Measurements from ENCODE around the gene OR1J1. TPM values are rescaled to one million over a fixed set of nuclear protein-coding genes. Genes with fewer than 3 reads are reported as not detected.

OR1J1 gene
- total RNA-seq, 3 donors from 2014 or later, result not detected

DNA sequence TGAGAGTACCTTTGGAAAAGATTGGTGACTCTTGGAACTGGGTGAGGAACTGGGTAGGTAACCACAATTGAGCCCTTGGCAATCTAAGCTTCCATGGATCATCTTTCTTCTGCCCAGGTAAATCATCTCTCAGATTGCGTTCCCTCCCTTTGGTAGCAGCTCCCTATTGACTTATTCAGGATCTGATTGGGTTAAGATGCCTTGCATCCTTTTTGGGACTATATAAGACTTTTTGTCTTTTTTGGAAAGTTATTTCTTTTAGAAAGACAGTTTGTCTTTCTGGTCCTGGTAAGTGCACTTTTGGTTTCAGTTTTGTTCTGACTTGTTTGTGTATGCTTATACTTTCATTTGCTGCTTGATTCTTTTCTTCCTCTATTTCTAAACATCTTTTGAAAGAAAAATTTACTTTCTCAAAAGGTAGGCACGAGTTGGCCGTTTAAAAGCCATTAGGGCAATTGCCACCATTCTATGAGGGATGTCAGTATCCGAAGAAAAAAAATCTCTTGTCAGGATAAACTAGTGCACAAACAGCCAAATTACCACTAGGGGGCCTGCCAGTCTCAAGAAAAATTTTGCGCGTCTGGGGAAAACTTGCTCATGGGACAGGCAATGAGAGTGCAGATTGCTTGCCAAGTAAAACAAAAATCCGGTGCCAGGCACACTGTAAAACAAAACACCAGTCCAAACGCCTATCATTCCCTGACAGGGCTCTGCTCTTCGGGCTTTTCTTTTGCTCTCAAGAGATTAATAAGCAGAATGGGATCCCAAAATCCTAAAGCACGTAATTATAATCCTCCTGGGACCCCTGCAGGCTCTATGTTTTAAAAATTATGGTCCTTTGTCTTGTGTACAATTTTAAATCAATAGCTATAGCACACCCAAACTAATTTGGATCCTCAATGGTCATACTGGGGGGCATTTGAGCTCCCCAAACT is 12.8 kb downstream of the OR1J1 start:
- DNase-seq, result peak; percentile 52
- peaks cover 8% of the 10 kb centered on the region for H3K4me1 Mint-ChIP-seq (ENCODE audit: low read depth)
- no peaks in the 10 kb centered on the region for H3K9me3 Mint-ChIP-seq
- ATAC-seq, result peak; percentile 77 to 78
- no peaks in the 10 kb centered on the region for H3K36me3 Mint-ChIP-seq (ENCODE audit: insufficient read depth)
- peak overlapping the region; percentile 80 for H3K4me3 Mint-ChIP-seq
- H3K27me3 Mint-ChIP-seq (ENCODE audit: low read depth), result peaks cover 21% of the 10 kb centered on the region

DNA sequence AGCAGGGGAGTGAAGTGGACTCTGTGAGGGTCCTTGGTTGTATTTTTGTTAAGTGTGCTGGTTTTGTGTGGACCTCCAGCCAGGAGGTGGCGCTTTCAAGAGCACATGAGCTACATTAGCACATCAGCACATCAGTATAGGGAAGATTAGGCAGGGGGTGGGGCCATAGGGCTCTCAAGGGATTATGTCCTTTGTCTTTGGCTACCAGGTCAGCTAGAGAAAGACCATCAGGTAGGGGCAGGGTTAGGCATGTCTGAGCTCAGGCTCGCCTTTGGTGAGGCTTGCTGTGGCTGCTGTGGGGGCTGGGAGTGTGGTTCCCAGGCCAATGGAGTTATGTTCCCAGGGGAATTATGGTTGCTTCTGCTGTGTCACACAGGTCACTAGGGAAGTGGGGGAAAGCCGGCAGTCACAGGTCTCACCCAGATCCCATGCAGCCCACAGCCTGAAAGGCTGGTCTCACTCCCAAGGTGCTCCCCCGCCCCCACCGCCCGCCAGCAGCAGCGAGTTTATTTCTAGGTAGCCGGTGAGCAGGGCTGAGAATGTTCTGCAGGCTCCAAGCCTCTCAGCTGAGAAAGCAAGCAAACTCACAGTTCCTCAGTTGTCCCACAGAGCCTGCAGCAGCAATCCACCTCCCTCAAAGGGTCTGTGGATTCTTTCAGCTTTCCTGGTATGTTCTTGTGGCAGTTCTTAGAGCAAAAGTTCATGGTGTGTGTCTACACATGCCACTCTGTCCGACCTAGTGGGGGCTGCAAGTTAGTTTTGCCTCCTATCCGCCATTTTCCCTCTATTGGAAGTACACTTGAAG is 13.7 kb downstream of the OR1J1 start:
- Mint-ChIP-seq H3K4me1 (ENCODE audit: low read depth) (peaks cover 8% of the 10 kb centered on the region), H3K27me3 (ENCODE audit: low read depth) (peaks cover 23% of the 10 kb centered on the region), H3K4me3 (peak overlapping the region; percentile 80), H3K36me3 (ENCODE audit: insufficient read depth) (no peaks in the 10 kb centered on the region), H3K9me3 (no peaks in the 10 kb centered on the region)
- ATAC-seq, result no peak
- DNase-seq, result no peak

DNA sequence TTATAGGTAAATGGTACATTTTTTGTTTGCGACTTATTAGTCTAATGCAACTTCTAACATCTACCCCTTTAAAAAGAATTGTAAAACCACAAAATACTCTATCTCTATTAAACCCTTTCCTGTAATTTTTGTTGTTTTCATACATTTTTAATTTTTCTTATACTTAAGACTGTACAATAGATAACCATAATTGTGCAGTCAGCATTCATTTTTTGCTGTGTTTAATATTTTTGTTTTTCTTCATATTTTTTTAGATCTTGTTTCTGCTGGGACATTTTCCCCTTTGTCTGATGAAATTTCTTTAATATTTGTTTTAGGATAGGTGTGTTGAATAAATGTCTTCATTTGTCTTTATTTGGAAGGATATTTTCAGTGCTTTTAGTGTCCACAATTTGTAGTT is 19.9 kb downstream of the OR1J1 start:
- no peak for DNase-seq
- H3K4me3 Mint-ChIP-seq, result no peak overlapping the region
- ATAC-seq, result no peak

DNA sequence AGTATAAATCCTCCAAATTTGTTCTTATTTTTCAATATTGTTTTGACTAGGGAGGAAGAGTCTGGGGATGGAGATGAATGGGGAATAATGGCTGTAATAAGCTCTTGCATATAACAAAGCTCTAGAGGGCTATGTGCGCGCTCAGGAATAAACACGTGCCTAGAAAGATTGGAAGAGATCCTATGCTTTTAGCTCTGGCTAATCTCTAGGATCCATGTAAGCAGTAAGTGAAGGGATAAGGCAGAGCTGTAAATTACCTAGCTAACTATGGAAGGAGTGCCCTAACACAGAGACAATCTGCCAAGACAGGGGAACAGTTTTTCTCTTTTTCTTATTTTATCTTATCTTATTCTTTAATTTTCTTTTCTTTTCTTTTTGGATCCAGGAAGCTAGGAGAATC is 21.6 kb downstream of the OR1J1 start:
- Mint-ChIP-seq H3K4me1 (ENCODE audit: low read depth) (no peaks in the 10 kb centered on the region), H3K36me3 (ENCODE audit: insufficient read depth) (no peaks in the 10 kb centered on the region), H3K27me3 (ENCODE audit: low read depth) (peaks cover 26% of the 10 kb centered on the region), H3K4me3 (no peak overlapping the region), H3K9me3 (no peaks in the 10 kb centered on the region)
- ATAC-seq, result no peak
- no peak for DNase-seq

More for the DNA sequence above, 19.9 kb downstream of the OR1J1 start:
- no peaks in the 10 kb centered on the region for H3K4me1 Mint-ChIP-seq (ENCODE audit: low read depth)
- no peaks in the 10 kb centered on the region for H3K9me3 Mint-ChIP-seq
- H3K36me3 Mint-ChIP-seq (ENCODE audit: insufficient read depth), result no peaks in the 10 kb centered on the region
- H3K27me3 Mint-ChIP-seq (ENCODE audit: low read depth), result peaks cover 36% of the 10 kb centered on the region

DNA sequence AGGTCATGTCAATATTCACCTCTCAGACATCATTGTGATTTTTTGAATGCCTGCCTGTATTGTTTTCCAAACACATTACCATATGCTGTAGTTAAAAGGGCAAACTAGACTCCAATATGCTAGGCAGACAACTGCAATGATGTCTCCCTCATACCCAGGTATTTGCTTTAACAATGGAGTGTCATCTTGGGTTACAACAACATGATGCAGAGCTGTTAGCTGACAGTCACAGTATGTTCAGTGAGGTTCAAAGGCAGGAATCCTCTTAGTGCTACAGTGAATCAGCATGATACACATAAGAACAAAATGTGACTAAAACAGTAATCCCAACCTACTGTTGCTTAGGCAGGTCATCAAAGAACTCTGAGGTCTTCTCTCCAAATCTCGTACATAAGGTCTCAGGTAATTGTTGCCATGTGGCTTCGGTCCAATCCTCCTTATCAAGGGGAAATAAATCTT is 24.0 kb downstream of the OR1J1 start:
- H3K9me3 Mint-ChIP-seq, result no peaks in the 10 kb centered on the region
- no peaks in the 10 kb centered on the region for H3K36me3 Mint-ChIP-seq (ENCODE audit: insufficient read depth)
- H3K4me1 Mint-ChIP-seq (ENCODE audit: low read depth), result no peaks in the 10 kb centered on the region
- H3K4me3 Mint-ChIP-seq, result no peak overlapping the region
- ATAC-seq, result no peak
- no peak for DNase-seq
- H3K27me3 Mint-ChIP-seq (ENCODE audit: low read depth), result peaks cover 15% of the 10 kb centered on the region

DNA sequence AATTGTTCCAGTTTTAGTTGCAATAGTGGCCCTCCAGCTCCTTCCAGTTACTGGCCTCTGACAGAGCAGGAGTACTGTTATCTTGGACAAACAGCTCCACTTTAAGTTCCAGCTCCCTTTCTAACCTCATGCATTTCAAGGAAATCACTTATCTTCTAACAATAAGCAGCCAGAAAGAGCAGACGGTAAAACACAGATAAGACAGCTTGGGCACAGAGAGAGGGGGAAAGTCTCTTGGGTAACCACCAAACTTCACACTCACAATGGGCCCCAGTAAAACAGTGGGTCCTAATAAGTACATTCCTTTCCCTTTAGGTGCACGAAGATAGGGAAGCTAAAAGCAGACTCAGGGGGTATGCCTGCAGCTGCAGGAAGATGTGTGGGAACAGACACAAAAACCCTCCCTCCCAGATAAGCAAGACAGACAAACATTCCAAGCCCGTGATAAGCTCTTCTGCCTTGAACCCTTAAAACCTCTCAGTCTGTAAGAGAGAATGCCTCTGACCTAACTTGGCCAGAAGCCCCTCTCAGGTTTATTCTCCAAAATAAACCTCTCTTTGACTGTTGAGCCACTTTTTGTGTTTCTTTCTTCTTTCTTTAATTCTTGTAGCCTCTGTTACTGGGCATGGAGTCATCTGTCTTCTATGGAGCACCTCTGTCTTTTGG is 30.8 kb downstream of the OR1J1 start:
- Mint-ChIP-seq H3K9me3 (no peaks in the 10 kb centered on the region), H3K36me3 (ENCODE audit: insufficient read depth) (no peaks in the 10 kb centered on the region), H3K27me3 (ENCODE audit: low read depth) (peaks cover 10% of the 10 kb centered on the region), H3K4me1 (ENCODE audit: low read depth) (no peaks in the 10 kb centered on the region), H3K4me3 (no peak overlapping the region)
- DNase-seq, result no peak
- ATAC-seq, result no peak

DNA sequence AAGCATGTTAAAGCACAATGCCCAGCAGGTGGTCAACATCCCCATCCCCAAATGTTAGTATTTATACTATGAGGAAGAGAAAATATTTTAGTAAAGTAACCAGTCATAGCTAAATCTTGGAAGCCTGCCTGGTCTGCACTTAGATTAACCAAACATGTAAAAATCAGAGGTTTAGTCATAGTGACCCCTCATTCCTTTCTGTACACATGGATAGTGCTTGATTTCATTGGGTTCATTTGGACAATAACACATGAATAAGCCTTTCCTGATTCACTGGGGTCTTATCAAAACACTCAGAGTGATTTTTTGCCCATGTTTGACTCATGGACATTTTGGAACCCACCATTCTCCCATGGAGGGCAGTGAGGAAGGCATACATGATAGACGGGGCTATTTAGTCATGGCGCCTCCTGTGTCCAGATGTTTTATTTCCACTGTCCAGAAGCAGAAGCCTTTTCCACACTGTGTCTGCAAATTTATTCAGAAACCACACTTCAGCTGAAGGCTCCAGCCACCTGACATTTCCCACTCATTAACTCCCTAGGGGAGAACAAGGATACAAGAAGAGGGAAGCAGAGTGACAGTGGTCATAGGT is 32.5 kb downstream of the OR1J1 start:
- ATAC-seq (no peak), DNase-seq (no peak)
- no peak overlapping the region for H3K4me3 Mint-ChIP-seq
- H3K27me3 Mint-ChIP-seq (ENCODE audit: low read depth), result peaks cover 15% of the 10 kb centered on the region
- no peaks in the 10 kb centered on the region for H3K4me1 Mint-ChIP-seq (ENCODE audit: low read depth)
- H3K36me3 Mint-ChIP-seq (ENCODE audit: insufficient read depth), result no peaks in the 10 kb centered on the region
- H3K9me3 Mint-ChIP-seq, result no peaks in the 10 kb centered on the region

DNA sequence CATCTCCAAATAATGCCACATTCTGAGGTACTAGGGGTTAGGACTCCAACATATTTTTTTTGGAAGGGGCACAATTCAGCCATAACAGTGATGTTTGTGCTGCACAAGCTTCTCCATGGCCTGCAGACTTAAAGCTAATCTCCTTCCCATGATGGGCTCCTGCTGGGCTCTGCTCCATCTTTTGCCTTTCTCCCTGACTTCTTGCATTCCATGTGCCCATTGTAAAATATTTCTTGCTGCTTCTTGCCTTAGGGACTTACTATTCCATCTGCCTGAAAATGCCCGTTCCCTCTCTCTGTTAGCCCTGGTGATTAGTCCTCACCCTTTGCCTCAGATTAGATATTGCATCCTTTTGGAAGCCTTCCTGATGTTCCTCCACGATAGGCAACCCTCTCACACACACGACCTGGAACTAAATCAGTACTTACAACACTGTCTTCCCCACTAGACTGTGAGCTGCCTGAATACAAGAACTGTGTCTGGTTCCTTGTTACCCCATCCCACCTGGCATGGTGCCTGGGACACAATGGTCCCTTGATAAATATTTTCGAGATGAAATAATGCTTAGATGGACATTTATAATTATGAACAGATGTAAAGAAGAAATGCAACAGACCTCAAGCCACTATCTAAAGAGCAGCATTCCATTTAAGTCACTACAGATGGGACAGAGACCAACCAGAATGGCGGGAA is 33.5 kb downstream of the OR1J1 start:
- Mint-ChIP-seq H3K9me3 (no peaks in the 10 kb centered on the region), H3K27me3 (ENCODE audit: low read depth) (peaks cover 15% of the 10 kb centered on the region), H3K4me1 (ENCODE audit: low read depth) (no peaks in the 10 kb centered on the region), H3K4me3 (no peak overlapping the region), H3K36me3 (ENCODE audit: insufficient read depth) (no peaks in the 10 kb centered on the region)
- ATAC-seq (no peak), DNase-seq (no peak)

DNA sequence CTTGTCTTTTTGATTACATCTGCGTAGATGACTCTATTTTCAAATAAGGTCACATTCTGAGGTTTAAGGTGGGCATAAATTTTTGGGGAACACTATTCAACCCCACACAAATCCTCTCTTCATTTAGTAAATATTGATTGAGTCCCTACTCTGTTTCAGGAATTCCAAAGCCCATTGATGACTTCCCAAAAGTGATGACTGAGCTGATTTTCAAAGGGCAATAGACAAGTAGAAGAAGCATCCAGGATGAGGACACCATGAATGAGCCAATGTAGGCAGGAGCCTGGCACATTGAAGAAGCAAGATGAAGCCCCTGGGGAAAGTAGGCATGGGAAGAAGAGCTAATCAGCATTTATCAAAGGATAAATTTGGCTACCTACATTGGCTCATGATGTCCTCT is 35.2 kb downstream of the OR1J1 start:
- H3K9me3 Mint-ChIP-seq, result no peaks in the 10 kb centered on the region
- H3K4me1 Mint-ChIP-seq (ENCODE audit: low read depth), result no peaks in the 10 kb centered on the region
- H3K27me3 Mint-ChIP-seq (ENCODE audit: low read depth), result peaks cover 17% of the 10 kb centered on the region
- H3K4me3 Mint-ChIP-seq, result no peak overlapping the region
- ATAC-seq (no peak), DNase-seq (no peak)
- no peaks in the 10 kb centered on the region for H3K36me3 Mint-ChIP-seq (ENCODE audit: insufficient read depth)

Other genes starting within 250 kb of the OR1J1 start
- under 1 TPM in 1 of 3 donors, not detected in 2; 0.11 TPM for gene LHX6, start 249.0 kb downstream of the OR1J1 start, total RNA-seq
- 10 to 100 TPM; 32.4 to 37.8 (median 36.2) TPM for gene RBM18, start 213.1 kb downstream of the OR1J1 start, total RNA-seq
- 10 to 100 TPM; 93.0 to 94.4 (median 93.3) TPM for gene MRRF, start 213.0 kb downstream of the OR1J1 start, total RNA-seq
- gene PTGS1, start 106.9 kb downstream of the OR1J1 start, total RNA-seq, result under 1 TPM; 0.18 to 0.35 (median 0.35) TPM
- not detected for gene OR1J2, start 32.9 kb upstream of the OR1J1 start, total RNA-seq
- gene OR1J4, start 41.2 kb upstream of the OR1J1 start, total RNA-seq, result not detected
- not detected for gene OR1N1, start 49.4 kb upstream of the OR1J1 start, total RNA-seq
- not detected for gene OR1N2, start 75.2 kb upstream of the OR1J1 start, total RNA-seq
- gene OR1L8, start 105.5 kb upstream of the OR1J1 start, total RNA-seq, result not detected
- not detected for gene OR1Q1, start 136.8 kb upstream of the OR1J1 start, total RNA-seq
- gene OR1B1, start 179.7 kb upstream of the OR1J1 start, total RNA-seq, result not detected
- not detected for gene OR1L1, start 183.8 kb upstream of the OR1J1 start, total RNA-seq
- not detected for gene OR1L3, start 197.2 kb upstream of the OR1J1 start, total RNA-seq
- not detected for gene OR1L4, start 246.1 kb upstream of the OR1J1 start, total RNA-seq

Measured in activated T-cell treated with anti-CD3 and anti-CD28 coated beads, Interleukin-2, amount 50 U/mL, for 4 hours (primary cell).